Endothelial cell of umbilical vein (primary cell): ENCODE measurements around the gene CNTN1. TPM values are rescaled to one million over a fixed set of nuclear protein-coding genes. Genes with fewer than 3 reads are reported as not detected.

Experiments used
- BruUV-seq: library from RNA; stranded (reverse); fragments of 400-500 nt; replicated peaks from 2 replicates; lab custom pipeline; 2021; lab: Mats Ljungman, UMichigan
- CTCF ChIA-PET: fragments of 300-600, 350-600 bp; sonication (Branson Sonifier 250); formaldehyde crosslinking; loops from one replicate; lab custom pipeline; 2021; ENCODE audit warnings: antibody characterized with exemption, inconsistent platforms; lab: Charles Lee
- POLR2A ChIA-PET: fragments of 300-600, 350-600 bp; sonication (Branson Sonifier 250); formaldehyde crosslinking; loops from one replicate; lab custom pipeline; 2021; ENCODE audit warnings: antibody characterized with exemption, inconsistent platforms; lab: Charles Lee
- DNase-seq: peaks from one replicate; pipeline ENCODE4 v3.0.0-alpha.2; 2011; ENCODE audit warnings: low read depth, low spot score
- FAIRE-seq: peaks from 2 replicates; lab custom pipeline; 2011; peaks lifted over from hg19 to GRCh38; lab: Jason Lieb, UNC
- H2AFZ ChIP-seq: 2 replicates; pipeline ENCODE4 v1.6.0; 2012; ENCODE audit warnings: low read depth, low read length, control low read depth, inconsistent platforms
- H3K27ac ChIP-seq: 2 replicates; pipeline ENCODE4 v1.5.1; 2011; ENCODE audit warnings: low read depth, mild to moderate bottlenecking, control low read depth, low read length, moderate library complexity; ENCODE audit not compliant: insufficient read depth
- H3K27me3 ChIP-seq, 2 experiments: 2 replicates each; pipeline versions ENCODE4 v1.6.0 to v1.6.1; 2011; ENCODE audit warnings: low read length in 2 of 2, mixed read lengths in 1 of 2; ENCODE audit not compliant: control insufficient read depth in 2 of 2, insufficient read depth in 2 of 2
- H3K36me3 ChIP-seq, 2 experiments: 2 replicates in 1 of 2; 3 replicates in 1 of 2; pipeline ENCODE4 v1.5.1; 2011; ENCODE audit warnings: low read length in 2 of 2, mild to moderate bottlenecking in 1 of 2, moderate library complexity in 1 of 2; ENCODE audit not compliant: control insufficient read depth in 2 of 2, insufficient read depth in 2 of 2; ENCODE audit errors: extremely low read depth in 1 of 2
- H3K4me1 ChIP-seq: 3 replicates; pipeline ENCODE4 v1.5.1; 2011; ENCODE audit warnings: mild to moderate bottlenecking, low read length; ENCODE audit not compliant: control insufficient read depth, insufficient read depth; ENCODE audit errors: extremely low read depth
- H3K4me2 ChIP-seq: 2 replicates; pipeline ENCODE4 v1.6.1; 2011; ENCODE audit warnings: low read length, control low read depth, mixed read lengths; ENCODE audit not compliant: insufficient read depth
- H3K4me3 ChIP-seq, 3 experiments: fragments of 200-600 bp in 1 of 3; sonication (generic), shearing (Covaris generic) in 1 of 3; replicated peaks in 1 of 3; 2 replicates each; pipeline ENCODE4 v1.5.1; 2011 to 2016; ENCODE audit warnings: control low read depth in 3 of 3, low read length in 3 of 3, mild to moderate bottlenecking in 2 of 3, inconsistent platforms in 1 of 3, low read depth in 1 of 3, moderate library complexity in 1 of 3; ENCODE audit not compliant: insufficient read depth in 1 of 3
- H3K79me2 ChIP-seq: 2 replicates; pipeline ENCODE4 v1.6.0; 2012; ENCODE audit warnings: low read length, inconsistent platforms; ENCODE audit not compliant: control insufficient read depth, insufficient read depth
- H3K9ac ChIP-seq: replicated peaks from 2 replicates; pipeline ENCODE3; 2011; ENCODE audit warnings: low read length, control low read depth; ENCODE audit not compliant: insufficient read depth; ENCODE audit errors: extremely low read depth
- H3K9me1 ChIP-seq: replicated peaks from 3 replicates; pipeline ENCODE4 v1.6.0; 2011; ENCODE audit warnings: mild to moderate bottlenecking, low read length; ENCODE audit not compliant: control insufficient read depth, insufficient read depth; ENCODE audit errors: extremely low read depth
- H3K9me3 ChIP-seq: replicated peaks from 2 replicates; pipeline ENCODE4 v1.5.1; 2012; ENCODE audit warnings: low read length, inconsistent platforms; ENCODE audit not compliant: control insufficient read depth, insufficient read depth
- H4K20me1 ChIP-seq: replicated peaks from 2 replicates; pipeline ENCODE3; 2011; ENCODE audit warnings: mild to moderate bottlenecking, low read length; ENCODE audit not compliant: control insufficient read depth, insufficient read depth; ENCODE audit errors: extremely low read depth
- CTCF ChIP-seq, 2 donors: IDR thresholded peaks; 1 replicate in 1 of 2; 2 replicates in 1 of 2; pipeline ENCODE4 v1.5.1; 2011; ENCODE audit warnings: low read length in 2 of 2, mild to moderate bottlenecking in 2 of 2, moderate library complexity in 2 of 2, control low read depth in 1 of 2, inconsistent platforms in 1 of 2, low read depth in 1 of 2; ENCODE audit not compliant: insufficient read depth in 1 of 2; ENCODE audit errors: extremely low read depth in 1 of 2
- EZH2 ChIP-seq: IDR thresholded peaks from 2 replicates; pipeline ENCODE4 v1.6.1; 2012; ENCODE audit warnings: borderline replicate concordance, low read depth, mild to moderate bottlenecking, moderate library complexity, low read length, inconsistent platforms; ENCODE audit not compliant: severe bottlenecking
- FOS ChIP-seq: IDR thresholded peaks from 2 replicates; pipeline ENCODE4 v1.6.1; 2011; ENCODE audit warnings: mild to moderate bottlenecking, low read length, moderate library complexity, borderline replicate concordance; ENCODE audit not compliant: insufficient read depth
- GATA2 ChIP-seq: IDR thresholded peaks from 2 replicates; pipeline ENCODE4 v1.7.0; 2011; ENCODE audit warnings: low read depth, mild to moderate bottlenecking, moderate library complexity, mixed read lengths, low read length; ENCODE audit not compliant: insufficient read length, insufficient read depth
- JUN ChIP-seq: IDR thresholded peaks from 2 replicates; pipeline ENCODE4 v1.6.1; 2011; ENCODE audit warnings: borderline replicate concordance, low read depth; ENCODE audit not compliant: insufficient read length, insufficient read depth
- MAX ChIP-seq: IDR thresholded peaks from 2 replicates; pipeline ENCODE4 v1.6.1; 2011; ENCODE audit not compliant: insufficient read depth, insufficient read length
- MYC ChIP-seq: IDR thresholded peaks from one replicate; pipeline ENCODE4 v1.6.1; 2011; ENCODE audit warnings: mild to moderate bottlenecking, low read depth, low read length
- POLR2A ChIP-seq: IDR thresholded peaks from 2 replicates; pipeline ENCODE4 v1.6.1; 2012; ENCODE audit warnings: low read depth, mild to moderate bottlenecking, control low read depth, low read length
- POLR2AphosphoS5 ChIP-seq: IDR thresholded peaks from 2 replicates; pipeline ENCODE4 v1.6.1; 2012; ENCODE audit warnings: low read depth, mild to moderate bottlenecking, control low read depth, low read length, moderate library complexity; ENCODE audit not compliant: insufficient read depth
- dilution Hi-C: fragments of 300-500 bp; cut with MboI; formaldehyde crosslinking; loops from one replicate; pipeline ENCODE4 v1.15.0; 2019; ENCODE audit warnings: low sequenced_read_pairs; ENCODE audit not compliant: extremely low pct_ligation_motif_present
- intact Hi-C: fragments of 100-400 bp; cut with micrococcal nuclease; formaldehyde crosslinking; loops from one replicate; pipeline ENCODE4 v1.10.0; 2022
- polyA plus RNA-seq, 4 experiments: library from polyadenylated mRNA; depleted of rRNA in 3 of 4; stranded (reverse) in 3 of 4; unstranded in 1 of 4; fragments of >200 nt; gene quantifications; 2 replicates each; pipeline versions ENCODE4 v1.2.1 to v1.2.3, GENCODE V29; 2011 to 2012; ENCODE audit warnings: missing spikeins in 1 of 4
- total RNA-seq: library from RNA; stranded (reverse); gene quantifications from 2 replicates; pipeline ENCODE4 v1.2.3, GENCODE V29; 2021

The CNTN1 gene
- total and polyA plus RNA-seq, 2 donors (not counting 3 experiments of a cell fraction or from before 2014, with no cell fraction given), result 0.07 TPM; not detected in 1

GRCh38 chr12:40738856-40739255 is 46.6 kb downstream of the CNTN1 start:
- BruUV-seq, result no TSS peak
- intact Hi-C loops (no loop called here), dilution Hi-C loops (no loop called here)
- Histone ChIP-seq H3K4me2 (no peak overlapping the region), H3K9ac (no peak overlapping the region), H3K9me1 (no peaks in the 10 kb centered on the region), H3K79me2 (no peaks in the 10 kb centered on the region), H2AFZ (no peak overlapping the region), H4K20me1 (no peaks in the 10 kb centered on the region), H3K36me3 (no peaks in the 10 kb centered on the region), H3K9me3 (no peaks in the 10 kb centered on the region), H3K27ac (no peak overlapping the region), H3K27me3 (no peaks in the 10 kb centered on the region), H3K4me3 (no peak overlapping the region), H3K4me1 (no peaks in the 10 kb centered on the region)
- ChIA-PET POLR2A (no interaction called here), CTCF (no interaction called here)
- DNase-seq (no peak), FAIRE-seq (no peak)
- no peak for TF ChIP-seq JUN
- TF ChIP-seq FOS, result no peak
- no peak for TF ChIP-seq MYC
- no peak for TF ChIP-seq GATA2
- no peak for TF ChIP-seq CTCF (IDR thresholded peaks at IDR 0.05; ENCODE audit: extremely low read depth in 1 of 2, insufficient read depth in 1 of 2, low read depth in 1 of 2, low read length in 2 of 2)
- TF ChIP-seq EZH2, result no peak
- no peak for TF ChIP-seq POLR2AphosphoS5
- TF ChIP-seq MAX, result no peak
- no peak for TF ChIP-seq POLR2A
